Kidney (tissue), 14 donors: Measurements from ENCODE around the gene PTPRG. TPM values are rescaled to one million over a fixed set of nuclear protein-coding genes. Genes with fewer than 3 reads are reported as not detected.

Experiments
- DNase-seq, 5 donors: peaks; one replicate each; pipeline ENCODE4 v3.0.0-alpha.2; 2013 to 2020
- FAIRE-seq: peaks from 2 replicates; lab custom pipeline; 2012; peaks lifted over from hg19 to GRCh38; lab: Jason Lieb, UNC
- H3K27ac ChIP-seq, 2 donors: one replicate each; pipeline ENCODE4 v1.7.0; 2013; ENCODE audit warnings: low read depth in 2 of 2, low read length in 2 of 2, inconsistent platforms in 1 of 2
- H3K27me3 ChIP-seq: one replicate; pipeline ENCODE4 v1.7.1; 2013; ENCODE audit warnings: low read length, inconsistent platforms; ENCODE audit not compliant: control insufficient read depth, insufficient read depth
- H3K36me3 ChIP-seq, 3 donors: one replicate each; pipeline versions ENCODE4 v1.7.0 to v1.7.1; 2013; ENCODE audit warnings: low read length in 3 of 3, control low read depth in 1 of 3, inconsistent platforms in 1 of 3; ENCODE audit not compliant: insufficient read depth in 3 of 3, control insufficient read depth in 2 of 3
- H3K4me1 ChIP-seq, 3 donors: one replicate each; pipeline versions ENCODE4 v1.7.0 to v1.7.1; 2013; ENCODE audit warnings: low read length in 3 of 3, inconsistent platforms in 1 of 3, low read depth in 1 of 3; ENCODE audit not compliant: control insufficient read depth in 2 of 3, insufficient read depth in 2 of 3
- H3K4me3 ChIP-seq, 3 donors: one replicate each; pipeline versions ENCODE4 v1.7.0 to v1.8.1; 2013; ENCODE audit warnings: low read length in 3 of 3, control low read depth in 1 of 3, inconsistent platforms in 1 of 3
- H3K9ac ChIP-seq, 3 donors: one replicate each; pipeline versions ENCODE4 v1.7.0 to v1.7.1; 2013; ENCODE audit warnings: low read length in 3 of 3, control low read depth in 1 of 3, inconsistent platforms in 1 of 3
- H3K9me3 ChIP-seq, 3 donors: one replicate each; pipeline versions ENCODE4 v1.7.0 to v1.7.1; 2013; ENCODE audit warnings: low read length in 3 of 3, control low read depth in 1 of 3, inconsistent platforms in 1 of 3; ENCODE audit not compliant: control insufficient read depth in 2 of 3, insufficient read depth in 1 of 3
- CTCF ChIP-seq: IDR thresholded peaks from 3 replicates; pipeline ENCODE4 v1.5.1; 2012; ENCODE audit warnings: mild to moderate bottlenecking, moderate library complexity, borderline replicate concordance; ENCODE audit not compliant: insufficient read depth; ENCODE audit errors: extremely low read depth
- intact Hi-C: fragments of 100-400 bp; cut with DNase I; formaldehyde crosslinking; loops from one replicate; pipeline ENCODE4 v1.11.1; 2022
- polyA plus RNA-seq: library from polyadenylated mRNA; stranded (reverse); fragments of 350-450 nt; fragmentation: Illumina TruSeq; extraction: RNeasy Lipid Tissue Mini Kit (QIAGEN cat#74804); gene quantifications from one replicate; pipeline ENCODE4 v1.2.3, GENCODE V29; 2014; ENCODE audit warnings: low read depth, low replicate concordance; ENCODE audit not compliant: insufficient read depth
- total RNA-seq: library from RNA; stranded (reverse); fragmentation: NEBNext Ultra II Directional; extraction: Animal tissue kit (Norgen Biotek cat#: 25700); gene quantifications from one replicate; pipeline ENCODE4 v1.2.1, GENCODE V29; 2021
- donor health status: control.
- donor health status: control.
- donor health status: control.
- donor health status: control.
- donor health status: control.
- donor health status: DM: yes; HTN: yes; CAD: no.
- donor health status: Normal renal cell carcinoma (clear cell type).

PTPRG gene
- total and polyA plus RNA-seq, 2 donors from 2014 or later = 9.2 to 154 TPM

- TF ChIP-seq CTCF = no peak
- Histone ChIP-seq H3K9ac (no peak overlapping the region), H3K9me3 (no peaks in the 10 kb centered on the region), H3K4me1 (peaks cover 2 to 34% (median 8%) of the 10 kb centered on the region in 3 donors), H3K36me3 (no peaks in the 10 kb centered on the region), H3K27ac (no peak overlapping the region), H3K4me3 (no peak overlapping the region), H3K27me3 (no peaks in the 10 kb centered on the region)
- no peak for DNase-seq
- intact Hi-C loops = no loop called here
- FAIRE-seq = no peak
These were observed 64.1 kb downstream of the PTPRG start for GRCh38 chr3:61625429-61625828.

GRCh38 chr3:61626484-61626883, 65.1 kb downstream of the PTPRG start:
- H3K27ac ChIP-seq = peak overlapping the region in 1 of 2 donors; percentile 23
- FAIRE-seq (no peak), DNase-seq (no peak)
- H3K36me3 ChIP-seq = no peaks in the 10 kb centered on the region
- no peak for TF ChIP-seq CTCF
- no peak overlapping the region for H3K9ac ChIP-seq
- H3K4me1 ChIP-seq = peaks cover 2 to 32% (median 8%) of the 10 kb centered on the region in 3 donors
- no peak overlapping the region for H3K4me3 ChIP-seq
- no peaks in the 10 kb centered on the region for H3K27me3 ChIP-seq
- intact Hi-C loops = no loop called here
- H3K9me3 ChIP-seq = no peaks in the 10 kb centered on the region

- H3K27ac ChIP-seq = peak overlapping the region in 1 of 2 donors; percentile 61
- H3K9me3 ChIP-seq = no peaks in the 10 kb centered on the region
- TF ChIP-seq CTCF = no peak
- no peaks in the 10 kb centered on the region for H3K36me3 ChIP-seq
- H3K27me3 ChIP-seq = no peaks in the 10 kb centered on the region
- FAIRE-seq (peak; percentile 92), DNase-seq (peak in 1 of 5 donors; percentile 49)
- peaks cover 2 to 30% (median 8%) of the 10 kb centered on the region in 3 donors for H3K4me1 ChIP-seq
- H3K4me3 ChIP-seq = no peak overlapping the region
- no peak overlapping the region for H3K9ac ChIP-seq
- intact Hi-C loops = no loop called here
These were observed 66.4 kb downstream of the PTPRG start for GRCh38 chr3:61627768-61628185.

- intact Hi-C loops = no loop called here
- no peak for TF ChIP-seq CTCF
- Histone ChIP-seq H3K9ac (no peak overlapping the region), H3K36me3 (no peaks in the 10 kb centered on the region), H3K27me3 (no peaks in the 10 kb centered on the region), H3K27ac (peak overlapping the region; percentile 14 to 26), H3K9me3 (no peaks in the 10 kb centered on the region), H3K4me3 (no peak overlapping the region), H3K4me1 (peaks cover 2 to 30% (median 8%) of the 10 kb centered on the region in 3 donors)
- FAIRE-seq (no peak), DNase-seq (no peak)
These were observed 67.3 kb downstream of the PTPRG start for GRCh38 chr3:61628636-61629035.
